Measurements from ENCODE around the gene IDS.
"Not testable (repeated sequence)": the region's sequence is repeated elsewhere in the genome, so short reads cannot be mapped to it uniquely, and the experiment has no call there.

IDS gene

DNA sequence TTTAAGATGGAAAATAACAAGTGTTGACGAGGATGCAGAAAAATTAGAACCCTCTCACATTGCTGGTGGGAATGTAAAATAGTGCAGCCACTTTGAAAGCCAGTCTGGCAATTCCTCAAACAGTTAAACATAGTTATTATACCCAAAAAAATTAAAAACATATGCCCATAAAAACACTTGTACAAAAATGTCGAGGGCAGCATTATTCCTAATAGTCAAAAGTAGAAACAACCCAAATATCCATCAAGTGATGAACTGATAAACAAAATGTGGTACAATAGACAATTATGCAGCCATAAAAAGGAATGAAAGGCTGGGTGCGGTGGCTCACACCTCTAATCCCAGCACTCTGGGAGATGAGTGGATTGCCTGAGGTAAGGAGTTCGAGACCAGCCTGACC, 6.3 kb downstream of the IDS start:
- DNase-seq (ENCODE audit: low read depth), result no peak

DNA sequence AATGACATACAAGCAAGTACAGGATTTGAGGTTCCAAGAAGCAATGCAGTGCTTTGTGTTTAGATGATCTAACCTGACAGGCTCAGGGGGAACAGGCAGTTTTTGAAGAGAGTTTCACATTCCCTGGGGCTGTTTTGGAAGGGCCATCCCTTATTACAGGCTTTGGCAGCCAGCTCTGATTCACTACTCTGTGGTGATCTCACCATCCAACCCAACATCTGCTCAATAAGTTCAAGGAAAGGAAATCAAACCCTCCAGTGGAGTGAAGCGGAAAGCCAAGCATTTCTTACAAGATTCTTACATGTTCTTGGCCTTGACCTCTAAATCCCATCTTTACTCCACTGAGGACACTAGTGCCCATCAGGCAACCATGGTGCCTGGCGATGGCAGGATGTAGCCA, 7.5 kb downstream of the IDS start:
- DNase-seq (ENCODE audit: low read depth), result no peak

DNA sequence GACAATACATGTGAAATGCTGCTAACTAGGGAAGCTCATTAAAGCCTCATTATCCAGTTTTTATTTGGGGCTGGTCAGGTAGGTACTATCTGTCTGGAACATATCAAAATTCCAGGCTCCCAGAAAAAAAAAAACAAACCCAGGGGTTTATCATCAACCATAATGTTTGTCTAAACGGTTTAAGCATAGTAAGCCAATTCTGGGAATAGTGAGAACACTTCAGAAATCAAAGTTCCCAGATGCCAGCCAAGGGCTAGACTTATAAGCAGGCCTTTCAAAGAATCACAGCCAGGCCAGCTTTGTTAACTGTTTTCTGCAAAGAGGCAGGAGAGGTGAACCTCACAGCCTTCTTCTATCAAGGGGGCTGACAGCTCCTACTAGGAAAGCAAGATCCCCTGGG, 8.1 kb downstream of the IDS start:
- no peak for DNase-seq (ENCODE audit: low read depth)

DNA sequence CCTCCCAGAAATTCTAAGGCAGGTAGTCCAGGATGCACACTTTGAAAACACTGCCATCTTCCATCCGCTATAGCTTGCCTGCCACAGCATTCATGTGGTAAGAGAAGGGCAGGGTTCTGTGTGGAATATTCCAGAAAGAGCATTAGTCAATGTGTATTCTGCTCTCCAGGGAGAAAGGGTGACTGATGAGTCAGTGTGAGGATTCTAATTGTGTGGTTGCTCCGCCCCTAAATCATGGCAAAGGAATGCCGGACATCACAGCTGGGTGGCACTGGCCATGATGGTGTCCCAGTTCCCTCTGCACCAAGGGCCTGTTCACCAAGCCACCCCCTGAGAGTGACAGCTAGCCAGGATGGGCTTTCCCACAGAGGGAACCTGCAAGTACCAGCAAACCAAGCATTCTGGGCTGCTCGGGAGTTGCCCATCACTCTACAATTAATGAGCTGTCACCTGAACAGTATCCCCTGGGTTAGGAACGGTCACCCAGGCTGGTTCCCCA, 9.5 kb downstream of the IDS start:
- no peak for DNase-seq (ENCODE audit: low read depth)

DNA sequence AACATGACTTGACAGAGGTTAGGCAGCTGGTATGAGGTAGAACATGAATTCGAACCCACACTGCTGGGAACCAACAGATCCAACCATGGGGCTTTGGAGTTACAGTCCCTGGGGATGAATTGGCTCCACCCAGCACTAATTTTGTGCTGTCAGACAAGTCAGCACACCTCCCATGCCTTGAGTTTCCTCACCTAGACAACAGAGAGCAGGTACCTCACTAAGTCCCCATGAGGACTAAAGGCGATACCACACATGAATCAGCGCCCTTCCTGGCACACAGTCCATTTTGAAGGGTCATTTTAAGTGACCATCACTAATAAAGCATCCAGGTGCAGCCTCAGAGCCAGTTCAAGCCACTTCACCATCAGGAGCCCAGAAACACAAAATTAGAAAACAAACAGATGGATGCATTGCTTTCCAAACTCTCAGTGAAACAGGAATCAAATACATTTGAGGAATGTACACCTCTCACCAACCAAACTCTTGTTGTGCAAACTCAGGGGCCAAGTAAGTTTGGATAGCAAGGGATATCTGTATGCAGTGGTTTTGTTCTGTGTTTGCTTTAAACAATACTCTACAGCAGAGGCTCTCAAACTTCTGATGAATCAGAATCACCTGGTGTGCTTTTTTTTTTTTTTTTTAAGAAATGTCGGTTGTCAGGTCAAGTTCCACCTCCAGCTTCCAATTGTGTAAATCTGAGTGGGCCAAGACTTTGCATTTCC, 10.1 kb downstream of the IDS start:
- DNase-seq (ENCODE audit: low read depth), result no peak

- DNase-seq (ENCODE audit: low read depth), result no peak
Measured at GRCh38 chrX:149493567-149494562, 11.2 kb downstream of the IDS start.

DNA sequence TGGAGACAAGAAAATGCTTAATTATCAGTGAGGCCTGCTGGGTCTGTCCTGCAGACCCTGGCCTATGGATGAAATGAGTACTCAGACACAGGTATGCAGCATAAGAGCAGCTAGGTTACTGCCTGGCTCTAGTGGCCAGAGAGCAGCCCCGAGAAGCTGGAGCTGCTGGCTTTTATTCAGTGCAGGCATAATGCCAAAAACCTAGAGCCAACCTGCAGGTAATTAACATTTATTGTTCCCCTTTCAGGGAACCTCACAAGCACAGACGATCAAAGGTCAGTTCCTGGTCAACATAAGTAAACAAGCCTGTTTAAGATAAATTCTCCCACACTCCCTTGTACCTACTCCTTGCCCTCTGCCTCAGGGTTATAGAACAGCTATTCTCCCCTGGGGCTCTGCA, 13.3 kb downstream of the IDS start:
- DNase-seq (ENCODE audit: low read depth), result no peak

GRCh38 chrX:149490100-149490499, 15.0 kb downstream of the IDS start:
- no peak for DNase-seq (ENCODE audit: low read depth)

- not testable (repeated sequence) for DNase-seq (ENCODE audit: low read depth)
Measured at GRCh38 chrX:149488411-149489052, 16.6 kb downstream of the IDS start.

- not testable (repeated sequence) for DNase-seq (ENCODE audit: low read depth)
Measured at GRCh38 chrX:149488008-149488407, 17.1 kb downstream of the IDS start.

DNA sequence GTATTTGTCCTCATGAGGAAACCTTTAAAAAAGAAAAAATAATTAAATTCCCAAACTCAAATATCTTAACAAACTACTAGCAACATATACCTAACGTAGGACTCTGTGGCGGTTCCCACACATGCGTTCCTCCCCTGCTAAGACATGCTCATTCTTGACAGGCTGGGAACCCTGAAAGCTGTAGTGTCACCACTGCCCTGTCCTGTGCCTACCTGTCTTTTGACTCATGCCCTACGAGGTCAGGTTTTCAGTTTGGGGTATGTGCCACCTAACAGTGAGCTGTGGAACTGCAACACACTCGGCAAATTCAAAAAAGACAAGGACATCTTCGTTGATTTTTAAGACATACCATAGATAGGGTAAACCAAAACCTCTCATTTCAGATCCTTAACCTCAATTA, 17.8 kb downstream of the IDS start:
- DNase-seq (ENCODE audit: low read depth), result no peak

GRCh38 chrX:149476513-149476912, 28.6 kb downstream of the IDS start:
- no peak for DNase-seq (ENCODE audit: low read depth)

DNA sequence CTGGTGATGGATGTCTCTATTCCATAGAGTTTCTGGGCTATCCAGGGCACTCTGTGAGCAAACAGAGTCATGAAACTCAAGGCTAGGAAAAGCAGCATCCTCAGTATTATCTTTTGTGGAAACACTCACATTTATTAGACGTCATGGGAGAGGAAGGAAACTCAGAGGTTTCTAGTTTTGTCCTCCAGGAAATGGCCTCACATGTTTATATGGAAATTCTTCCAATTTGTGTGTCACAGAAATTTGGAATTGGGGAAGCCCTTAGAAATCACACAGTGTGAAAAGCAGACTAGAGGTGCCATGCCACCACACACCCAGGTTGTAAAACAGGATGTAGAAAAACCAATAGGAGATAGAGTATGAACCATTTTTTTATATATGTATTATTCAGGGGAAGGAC, 31.1 kb downstream of the IDS start:
- DNase-seq (ENCODE audit: low read depth), result no peak

DNA sequence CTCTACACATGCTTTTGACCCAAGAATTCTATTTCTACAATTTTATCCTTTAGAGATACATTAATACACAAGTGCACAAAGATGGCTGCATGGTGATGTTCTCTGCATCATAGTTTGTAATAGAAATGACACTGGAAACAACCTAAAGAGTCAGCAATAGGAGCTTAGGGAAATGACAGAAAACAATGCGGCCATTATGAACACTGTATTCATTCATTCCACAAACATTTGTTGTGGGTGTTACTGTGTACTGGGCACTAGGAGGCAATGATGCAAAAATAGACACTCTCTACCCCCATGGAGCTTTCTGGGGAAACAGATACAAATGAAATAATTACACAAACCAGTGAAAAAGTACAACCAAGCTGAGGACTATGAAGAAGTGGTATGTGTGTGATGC, 32.0 kb downstream of the IDS start:
- no peak for DNase-seq (ENCODE audit: low read depth)

DNA sequence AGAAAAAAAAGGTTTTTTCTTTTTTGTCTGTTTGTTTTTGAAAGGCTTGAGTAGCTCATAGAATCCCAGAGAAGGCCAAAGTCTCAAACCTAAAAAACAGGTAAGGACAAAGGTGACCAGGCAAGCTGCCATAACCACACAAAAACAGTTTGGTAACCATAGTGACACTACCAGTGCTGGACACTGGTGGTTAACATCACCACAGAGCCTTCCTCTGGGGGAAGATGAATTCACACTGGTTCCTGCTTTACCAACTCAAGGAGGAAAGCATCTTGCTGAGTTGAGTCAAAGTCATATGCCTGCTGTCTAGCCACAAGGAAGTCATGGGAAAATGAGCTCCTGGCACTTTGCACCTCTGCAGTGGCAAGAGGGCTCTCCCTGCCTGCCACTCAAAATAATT, 32.5 kb downstream of the IDS start:
- no peak for DNase-seq (ENCODE audit: low read depth)

DNA sequence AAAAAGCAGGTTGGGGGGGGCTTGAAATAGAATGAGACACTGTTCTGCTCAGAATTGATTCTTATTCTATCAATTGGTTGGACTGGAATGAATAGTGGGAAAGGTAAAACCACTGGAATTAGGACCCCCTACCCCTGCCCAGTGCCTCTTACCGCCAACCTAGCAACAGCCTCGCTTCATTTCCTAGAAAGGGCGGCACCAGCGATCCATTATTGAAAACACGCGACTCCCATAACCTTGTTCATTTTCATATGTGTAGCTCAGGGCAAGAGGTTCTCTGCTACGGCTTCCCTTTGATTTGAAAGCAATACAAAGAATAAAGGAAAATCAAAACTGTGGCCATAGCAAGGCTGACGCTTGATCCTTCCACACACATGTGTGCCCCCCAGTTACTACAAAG, 33.7 kb downstream of the IDS start:
- DNase-seq (ENCODE audit: low read depth), result no peak

DNA sequence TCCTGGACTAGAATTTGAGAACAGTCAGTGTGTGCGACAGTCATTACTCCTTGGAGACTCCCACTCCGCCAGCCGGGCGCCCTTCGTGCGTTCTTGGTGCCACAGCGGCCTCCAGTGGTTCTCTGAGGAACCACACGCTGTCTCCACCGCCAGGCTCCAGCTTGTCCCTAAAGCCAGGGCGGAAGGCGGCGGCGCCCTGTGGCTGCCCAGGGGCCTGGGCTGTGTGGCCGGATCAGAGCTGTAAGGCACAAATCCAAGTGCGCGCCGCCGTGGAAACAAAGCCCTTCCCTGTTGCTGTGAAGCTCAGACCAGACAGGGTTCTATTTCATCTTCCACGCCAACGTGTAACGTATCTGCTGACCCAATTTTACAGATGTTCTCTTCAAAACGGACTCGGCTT, 34.2 kb downstream of the IDS start:
- peak; percentile 15 for DNase-seq (ENCODE audit: low read depth)

GRCh38 chrX:149469406-149469805, 35.7 kb downstream of the IDS start:
- DNase-seq (ENCODE audit: low read depth), result no peak

GRCh38 chrX:149467920-149468319, 37.2 kb downstream of the IDS start:
- no peak for DNase-seq (ENCODE audit: low read depth)

- DNase-seq (ENCODE audit: low read depth), result no peak
Measured at GRCh38 chrX:149467461-149467860, 37.6 kb downstream of the IDS start.

- DNase-seq (ENCODE audit: low read depth), result no peak
Measured at GRCh38 chrX:149462849-149463248, 42.3 kb downstream of the IDS start.

DNA sequence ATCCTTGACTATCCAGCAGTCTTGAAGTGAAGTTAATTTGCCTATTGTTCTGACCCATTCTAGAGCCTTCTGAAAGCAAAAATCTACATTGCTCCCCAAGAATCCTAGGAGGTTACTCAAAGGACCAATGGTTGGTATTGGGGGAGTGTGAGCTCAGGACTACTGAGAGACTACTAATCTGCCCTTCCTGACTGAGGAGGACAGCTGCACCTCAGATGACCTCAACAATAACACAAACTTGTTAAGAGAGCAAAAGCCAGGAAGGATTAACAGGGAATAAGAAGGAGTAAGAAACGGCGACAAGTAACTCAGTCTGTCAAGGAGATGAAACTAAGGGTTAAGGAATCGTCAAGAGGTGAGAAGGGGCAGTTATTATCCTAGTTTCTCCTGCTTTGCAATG, 43.4 kb downstream of the IDS start:
- no peak for DNase-seq (ENCODE audit: low read depth)

GRCh38 chrX:149458586-149458985, 46.5 kb downstream of the IDS start:
- DNase-seq (ENCODE audit: low read depth), result no peak

Measured in stimulated activated CD8-positive, alpha-beta memory T cell treated with anti-CD3 and anti-CD28 coated beads, Interleukin-12 subunit alpha, Interleukin-12 subunit beta, amount 100 ng/mL, for 1 hour (primary cell).